ENCODE measurements around the gene PLEK2. TPM values are rescaled to one million over a fixed set of nuclear protein-coding genes. Genes with fewer than 3 reads are reported as not detected.
"Not testable (repeated sequence)": the region's sequence is repeated elsewhere in the genome, so short reads cannot be mapped to it uniquely, and the experiment has no call there.

Gene PLEK2
- polyA plus RNA-seq, 2 of the 4 experiments (the other 2 are of a cell fraction) = 14.6 to 14.7 TPM

DNA sequence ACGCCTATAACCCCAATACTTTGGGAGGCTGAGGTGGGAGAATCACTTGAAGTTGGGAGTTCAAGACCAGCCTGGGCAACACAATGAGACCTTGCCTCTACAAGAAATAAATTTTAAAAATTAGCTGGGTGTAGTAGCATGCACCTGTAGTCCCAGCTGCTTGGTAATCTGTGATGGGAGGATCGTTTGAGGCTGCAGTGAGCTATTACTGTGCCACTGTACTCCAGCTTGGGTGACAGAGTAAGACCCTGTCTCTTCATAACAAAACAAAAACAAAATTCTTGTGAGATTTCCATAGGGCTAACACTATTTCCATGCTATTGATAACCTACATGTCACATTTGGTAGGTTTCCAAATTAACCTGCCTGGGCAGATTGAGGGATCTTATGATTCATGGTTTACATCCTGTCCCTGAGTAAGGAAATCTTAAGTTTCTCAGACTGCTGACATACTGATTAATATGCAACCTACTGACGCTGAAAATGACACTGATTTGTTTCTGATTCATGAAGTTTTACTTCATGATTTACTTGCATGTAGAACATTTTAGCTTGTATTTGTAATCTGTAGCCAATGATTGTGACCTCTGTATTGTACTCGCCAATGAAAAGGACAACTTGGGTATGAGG lies 68.2 kb downstream of the PLEK2 start:
- Histone ChIP-seq H3K4me1 (no peaks in the 10 kb centered on the region), H3K27ac (no peak overlapping the region), H3K4me3 (no peak overlapping the region), H3K4me2 (no peak overlapping the region), H3K9me3 (no peaks in the 10 kb centered on the region)
- DNase-seq (ENCODE audit: low read depth in 1 of 2, low spot score in 1 of 2) (no peak), ATAC-seq (no peak), FAIRE-seq (no peak)
- ChIA-PET CTCF (interaction anchor here (0.7 to 1.7 kb wide), 3 partner anchors 13 to 52 kb away, joined by 3 to 5 read pairs (median 3); partner anchors contain the start of genes ATP6V1D and EIF2S1), POLR2A (no interaction called here)
- TF ChIP-seq HOXB13 (CRISPR knock-in tag; IDR thresholded peaks at IDR 0.05; ENCODE audit: low read depth) (no peak), HDAC2 (IDR thresholded peaks at IDR 0.05) (no peak), RARB (CRISPR knock-in tag; IDR thresholded peaks at IDR 0.05) (no peak), MYC (IDR thresholded peaks at IDR 0.05; ENCODE audit: borderline replicate concordance, low read length) (no peak), HOXB5 (CRISPR knock-in tag; IDR thresholded peaks at IDR 0.05) (no peak), PHF8 (IDR thresholded peaks at IDR 0.05; ENCODE audit: borderline replicate concordance, low read depth) (no peak)
- whole genome bisulfite sequencing (ENCODE audit: missing lambda C conversion rate) = 87% methylated on average over 4 of the region's 4 CpGs

DNA sequence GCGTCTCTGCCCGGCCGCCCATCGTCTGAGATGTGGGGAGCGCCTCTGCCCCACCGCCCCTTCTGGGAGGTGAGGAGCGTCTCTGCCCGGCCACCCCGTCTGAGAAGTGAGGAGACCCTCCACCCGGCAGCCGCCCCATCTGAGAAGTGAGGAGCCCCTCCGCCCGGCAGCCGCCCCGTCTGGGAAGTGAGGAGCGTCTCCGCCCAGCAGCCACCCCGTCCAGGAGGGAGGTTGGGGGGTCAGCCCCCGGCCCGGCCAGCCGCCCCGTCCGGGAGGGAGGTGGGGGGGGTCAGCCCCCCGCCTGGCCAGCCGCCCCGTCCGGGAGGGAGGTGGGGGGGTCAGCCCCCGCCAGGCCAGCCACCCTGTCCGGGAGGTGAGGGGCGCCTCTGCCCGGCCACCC lies 70.7 kb downstream of the PLEK2 start:
- CTCF ChIA-PET; ATAC-seq; DNase-seq (ENCODE audit: low read depth in 1 of 2, low spot score in 1 of 2); FAIRE-seq; H3K4me2 ChIP-seq; POLR2A ChIA-PET; H3K27ac ChIP-seq; H3K4me1 ChIP-seq; H3K9me3 ChIP-seq; H3K4me3 ChIP-seq: not testable (repeated sequence)
- WGBS (ENCODE audit: missing lambda C conversion rate) = no CpG with 5 or more reads among the region's 31 CpGs

Small RNA genes within 50 kb of the gene (small RNA-seq; reads per million reads assigned to genes)
- gene MIR5694 = 0 reads per million in 6 experiments
- gene RF00019 = 0 reads per million in 6 experiments

Other genes starting within 250 kb of the PLEK2 start
- gene GARIN2, start 222.7 kb downstream of the PLEK2 start, polyA plus RNA-seq (2011; rRNA removed) = not detected in 2 replicates
- gene GARIN2, start 222.7 kb downstream of the PLEK2 start, polyA plus RNA-seq (2017; fragmentation: RNase III; extraction: RNeasy Plus Mini Kit Qiagen cat#74134 plus additional on column Dnase treatment) = 0.12 TPM in 1 of 3 replicates, not detected in the others
- gene PALS1, start 170.7 kb downstream of the PLEK2 start, polyA plus RNA-seq (2011; rRNA removed) = 25.2 and 32.6 TPM in 2 replicates
- 23.4 to 26.8 TPM (median 26.6 TPM) in 3 replicates for gene PALS1, start 170.7 kb downstream of the PLEK2 start, polyA plus RNA-seq (2017; fragmentation: RNase III; extraction: RNeasy Plus Mini Kit Qiagen cat#74134 plus additional on column Dnase treatment)
- gene ATP6V1D, start 52.4 kb downstream of the PLEK2 start, polyA plus RNA-seq (2011; rRNA removed) = 70.4 and 81.7 TPM in 2 replicates
- gene ATP6V1D, start 52.4 kb downstream of the PLEK2 start, polyA plus RNA-seq (2017; fragmentation: RNase III; extraction: RNeasy Plus Mini Kit Qiagen cat#74134 plus additional on column Dnase treatment) = 95.0 to 104 TPM (median 101 TPM) in 3 replicates
- gene EIF2S1, start 51.8 kb downstream of the PLEK2 start, polyA plus RNA-seq (2011; rRNA removed) = 192 and 393 TPM in 2 replicates
- gene EIF2S1, start 51.8 kb downstream of the PLEK2 start, polyA plus RNA-seq (2017; fragmentation: RNase III; extraction: RNeasy Plus Mini Kit Qiagen cat#74134 plus additional on column Dnase treatment) = 385 to 465 TPM (median 404 TPM) in 3 replicates
- 0.19 and 0.28 TPM in 2 replicates for gene TMEM229B, start 76.6 kb upstream of the PLEK2 start, polyA plus RNA-seq (2011; rRNA removed)
- gene TMEM229B, start 76.6 kb upstream of the PLEK2 start, polyA plus RNA-seq (2017; fragmentation: RNase III; extraction: RNeasy Plus Mini Kit Qiagen cat#74134 plus additional on column Dnase treatment) = 0.22 to 0.40 TPM (median 0.31 TPM) in 3 replicates
- 5.1 and 6.7 TPM in 2 replicates for gene PLEKHH1, start 121.1 kb upstream of the PLEK2 start, polyA plus RNA-seq (2011; rRNA removed)
- 3.2 to 3.9 TPM (median 3.5 TPM) in 3 replicates for gene PLEKHH1, start 121.1 kb upstream of the PLEK2 start, polyA plus RNA-seq (2017; fragmentation: RNase III; extraction: RNeasy Plus Mini Kit Qiagen cat#74134 plus additional on column Dnase treatment)
- 37.2 and 46.2 TPM in 2 replicates for gene PIGH, start 188.1 kb upstream of the PLEK2 start, polyA plus RNA-seq (2011; rRNA removed)
- gene PIGH, start 188.1 kb upstream of the PLEK2 start, polyA plus RNA-seq (2017; fragmentation: RNase III; extraction: RNeasy Plus Mini Kit Qiagen cat#74134 plus additional on column Dnase treatment) = 19.3 to 21.1 TPM (median 20.1 TPM) in 3 replicates
- gene ARG2, start 207.8 kb upstream of the PLEK2 start, polyA plus RNA-seq (2011; rRNA removed) = 2.5 TPM in 2 replicates
- gene ARG2, start 207.8 kb upstream of the PLEK2 start, polyA plus RNA-seq (2017; fragmentation: RNase III; extraction: RNeasy Plus Mini Kit Qiagen cat#74134 plus additional on column Dnase treatment) = 1.3 to 2.5 TPM (median 1.8 TPM) in 3 replicates